ENCODE results near the gene A2ML1. TPM values are rescaled to one million over a fixed set of nuclear protein-coding genes. Genes with fewer than 3 reads are reported as not detected.

Gene A2ML1
- total RNA-seq, 1 donor = not detected

DNA sequence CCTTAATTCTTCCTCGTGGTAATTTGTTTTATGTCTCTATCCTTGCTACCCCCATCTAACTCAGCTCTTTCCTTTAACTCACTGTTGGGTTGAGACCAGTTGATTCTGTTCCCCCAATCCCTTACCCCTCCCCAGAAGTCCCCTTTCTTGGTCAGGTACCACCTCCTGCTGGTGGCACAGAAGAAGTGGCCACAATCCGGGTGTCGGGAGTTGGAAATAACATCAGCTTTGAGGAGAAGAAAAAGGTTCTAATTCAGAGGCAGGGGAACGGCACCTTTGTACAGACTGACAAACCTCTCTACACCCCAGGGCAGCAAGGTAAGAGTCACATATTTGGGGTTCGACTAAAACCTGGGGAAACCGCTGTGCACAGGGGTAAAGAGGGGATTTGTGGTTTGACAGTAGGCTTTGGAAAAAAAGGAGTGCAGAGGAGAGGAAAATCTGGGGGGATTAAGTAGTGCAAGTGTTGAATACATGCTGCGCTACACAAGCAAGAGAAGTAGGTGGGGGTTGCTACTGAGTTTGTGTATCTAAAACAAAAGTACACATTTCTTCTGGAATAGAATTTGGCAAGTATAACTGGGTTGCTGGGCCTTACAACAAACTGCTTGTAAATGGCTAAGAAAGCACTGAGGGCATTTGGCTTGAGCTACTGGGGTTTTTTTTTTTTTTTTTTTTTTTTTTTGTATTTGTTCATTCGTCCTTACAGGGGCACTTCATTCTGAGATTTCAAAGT lies 1.3 kb downstream of the A2ML1 start:
- H3K4me3 ChIP-seq (ENCODE audit: low read depth, low read length) = no peak overlapping the region
- TF ChIP-seq, protein P1, sequence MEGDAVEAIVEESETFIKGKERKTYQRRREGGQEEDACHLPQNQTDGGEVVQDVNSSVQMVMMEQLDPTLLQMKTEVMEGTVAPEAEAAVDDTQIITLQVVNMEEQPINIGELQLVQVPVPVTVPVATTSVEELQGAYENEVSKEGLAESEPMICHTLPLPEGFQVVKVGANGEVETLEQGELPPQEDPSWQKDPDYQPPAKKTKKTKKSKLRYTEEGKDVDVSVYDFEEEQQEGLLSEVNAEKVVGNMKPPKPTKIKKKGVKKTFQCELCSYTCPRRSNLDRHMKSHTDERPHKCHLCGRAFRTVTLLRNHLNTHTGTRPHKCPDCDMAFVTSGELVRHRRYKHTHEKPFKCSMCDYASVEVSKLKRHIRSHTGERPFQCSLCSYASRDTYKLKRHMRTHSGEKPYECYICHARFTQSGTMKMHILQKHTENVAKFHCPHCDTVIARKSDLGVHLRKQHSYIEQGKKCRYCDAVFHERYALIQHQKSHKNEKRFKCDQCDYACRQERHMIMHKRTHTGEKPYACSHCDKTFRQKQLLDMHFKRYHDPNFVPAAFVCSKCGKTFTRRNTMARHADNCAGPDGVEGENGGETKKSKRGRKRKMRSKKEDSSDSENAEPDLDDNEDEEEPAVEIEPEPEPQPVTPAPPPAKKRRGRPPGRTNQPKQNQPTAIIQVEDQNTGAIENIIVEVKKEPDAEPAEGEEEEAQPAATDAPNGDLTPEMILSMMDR (IDR thresholded peaks at IDR 0.05; ENCODE audit: insufficient read depth, low read depth, low read length) = peak; percentile 77
- DNase-seq (ENCODE audit: low read depth) = peak; percentile 33

DNA sequence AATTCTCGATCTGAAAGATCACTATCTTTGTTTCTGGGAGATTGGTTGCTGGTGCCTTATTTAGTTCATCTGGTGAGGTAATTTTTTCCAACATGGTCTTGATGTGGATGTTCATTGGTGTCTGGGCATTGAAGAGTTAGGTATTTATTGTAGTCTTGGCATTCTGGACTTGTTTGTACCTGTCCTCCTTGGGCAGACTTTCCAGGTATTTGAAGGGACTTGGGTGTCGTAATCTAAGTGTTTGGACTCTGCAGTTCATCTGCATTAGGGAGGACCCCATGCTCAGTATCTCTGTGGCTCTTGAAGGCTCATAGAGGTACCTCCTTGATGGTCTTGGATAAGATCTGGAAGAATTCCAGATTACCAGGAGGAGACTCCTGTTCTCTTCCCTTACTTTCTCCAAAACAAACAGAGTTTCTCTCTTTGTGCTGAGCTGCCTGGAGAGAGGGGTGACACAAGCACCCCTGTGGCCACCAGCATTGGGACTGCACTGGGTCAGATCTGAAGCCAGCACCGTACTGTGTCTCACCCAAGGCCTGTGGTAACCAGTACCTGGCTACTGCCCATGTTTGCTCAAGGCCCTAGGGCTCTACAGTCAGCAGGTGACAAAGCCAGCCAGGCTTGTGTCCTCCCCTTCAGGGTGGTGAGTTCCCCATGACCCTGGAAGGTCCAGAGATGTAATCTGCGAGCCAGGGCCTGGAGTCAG lies 5.3 kb downstream of the A2ML1 start:
- DNase-seq (ENCODE audit: low read depth) = no peak
- TF ChIP-seq, protein P1 (IDR thresholded peaks at IDR 0.05; ENCODE audit: insufficient read depth, low read depth, low read length) = no peak
- no peak overlapping the region for H3K4me3 ChIP-seq (ENCODE audit: low read depth, low read length)

DNA sequence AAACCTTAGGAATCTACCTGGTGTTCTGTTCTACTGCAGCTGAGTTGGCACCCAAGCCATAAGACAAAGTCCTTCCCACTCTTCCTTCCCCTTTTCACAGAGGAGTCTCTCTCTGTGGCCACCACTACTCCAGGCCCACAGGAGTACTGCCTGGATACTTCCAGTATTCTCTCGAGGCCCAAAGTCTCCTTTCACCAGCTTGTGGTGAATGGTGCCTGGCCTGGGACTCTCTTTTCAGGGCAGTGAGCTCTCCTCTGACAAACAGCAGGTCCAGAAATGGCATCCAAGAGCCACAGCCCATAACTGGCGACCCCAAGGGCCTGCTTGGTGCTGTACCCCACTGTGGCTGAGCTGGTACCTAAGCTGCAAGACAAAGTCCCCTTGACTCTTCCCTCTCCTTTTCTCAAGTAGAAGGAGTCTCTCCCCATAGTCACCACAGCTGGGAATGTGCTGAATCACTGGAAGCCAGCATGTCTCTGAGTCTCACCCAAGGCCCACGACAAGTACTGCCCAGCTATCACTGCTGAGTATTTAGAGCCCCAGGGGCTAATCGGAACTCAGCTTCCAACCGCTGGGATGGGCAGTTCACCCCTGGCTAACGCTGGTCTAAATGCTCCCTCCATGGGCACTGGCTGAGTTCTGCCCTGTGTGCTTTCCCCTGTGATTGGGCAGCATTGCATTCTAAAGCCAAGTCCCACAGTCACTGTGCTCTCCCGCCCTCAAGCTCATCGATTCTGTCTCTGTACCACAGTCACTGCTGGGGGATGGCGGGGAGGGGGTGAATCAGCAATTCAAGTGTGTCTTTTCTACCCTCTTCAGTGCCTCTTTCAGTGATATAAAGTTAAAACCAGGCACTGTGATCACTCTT lies 6.1 kb downstream of the A2ML1 start:
- no peak overlapping the region for H3K4me3 ChIP-seq (ENCODE audit: low read depth, low read length)
- TF ChIP-seq, protein P1 (IDR thresholded peaks at IDR 0.05; ENCODE audit: insufficient read depth, low read depth, low read length) = no peak
- no peak for DNase-seq (ENCODE audit: low read depth)

DNA sequence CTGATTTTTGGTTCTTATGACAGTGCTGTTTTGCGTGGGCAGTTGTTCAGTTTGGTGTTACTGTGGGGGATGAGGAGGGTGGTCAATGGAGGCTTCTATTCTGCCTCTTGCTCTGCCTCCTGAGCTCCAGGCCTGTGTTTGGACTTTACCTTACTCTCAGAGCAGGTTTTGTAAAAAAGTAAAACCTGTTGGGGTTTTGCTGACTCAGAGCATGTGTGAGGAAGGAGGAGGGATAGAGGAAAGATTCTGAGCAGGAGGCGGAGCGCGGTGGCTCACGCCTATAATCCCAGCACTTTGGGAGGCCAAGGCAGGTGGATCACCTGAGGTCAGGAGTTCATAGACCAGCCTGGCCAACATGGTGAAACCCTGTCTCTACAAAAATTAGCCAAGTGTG lies 6.7 kb downstream of the A2ML1 start:
- TF ChIP-seq, protein P1 (IDR thresholded peaks at IDR 0.05; ENCODE audit: insufficient read depth, low read depth, low read length) = no peak
- DNase-seq (ENCODE audit: low read depth) = no peak
- no peak overlapping the region for H3K4me3 ChIP-seq (ENCODE audit: low read depth, low read length)

DNA sequence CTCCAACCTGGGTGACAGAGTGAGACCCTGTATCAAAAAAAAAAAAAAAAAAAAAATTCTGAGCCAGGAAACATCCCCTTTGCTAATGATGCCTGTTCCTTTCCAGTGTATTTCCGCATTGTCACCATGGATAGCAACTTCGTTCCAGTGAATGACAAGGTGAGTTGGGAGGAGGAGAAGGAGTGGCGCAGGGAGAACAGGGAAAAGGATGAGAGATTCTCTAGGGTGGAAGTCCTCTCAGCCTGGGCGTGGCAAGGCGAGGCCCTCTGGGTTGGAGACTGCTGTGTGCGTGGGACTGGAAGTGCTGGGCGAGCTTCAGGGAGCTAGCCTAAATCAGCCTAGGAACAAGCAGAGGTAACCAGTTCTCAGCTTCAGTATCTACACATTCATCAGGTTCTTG lies 7.2 kb downstream of the A2ML1 start:
- H3K4me3 ChIP-seq (ENCODE audit: low read depth, low read length) = no peak overlapping the region
- TF ChIP-seq, protein P1 (IDR thresholded peaks at IDR 0.05; ENCODE audit: insufficient read depth, low read depth, low read length) = no peak

DNA sequence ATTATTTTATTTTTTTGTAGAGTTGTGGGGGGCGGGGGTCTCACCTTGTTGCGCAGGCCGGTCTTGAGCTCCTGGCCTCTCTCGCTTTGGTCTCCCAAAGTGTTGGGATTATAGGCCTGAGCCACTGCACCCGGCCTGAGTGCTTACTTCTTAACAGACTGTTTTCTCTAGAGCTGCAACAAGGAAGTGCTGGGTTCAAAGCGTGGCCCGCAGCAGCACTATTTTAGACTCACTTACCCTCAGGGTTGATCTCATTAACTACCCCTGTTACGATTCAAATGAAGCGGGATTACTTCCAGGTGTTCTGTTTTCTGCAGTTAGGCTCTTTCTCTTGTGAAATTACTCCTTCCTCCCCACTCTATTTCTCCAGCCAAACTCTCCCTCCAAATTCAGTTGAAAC lies 8.7 kb downstream of the A2ML1 start:
- H3K4me3 ChIP-seq (ENCODE audit: low read depth, low read length) = no peak overlapping the region
- no peak for DNase-seq (ENCODE audit: low read depth)
- TF ChIP-seq, protein P1 (IDR thresholded peaks at IDR 0.05; ENCODE audit: insufficient read depth, low read depth, low read length) = no peak

More for the DNA sequence above, 7.2 kb downstream of the A2ML1 start:
- no peak for DNase-seq (ENCODE audit: low read depth)
